SK-MEL-5 (cell line): ENCODE data around the gene MTSS2. TPM values are rescaled to one million over a fixed set of nuclear protein-coding genes. Genes with fewer than 3 reads are reported as not detected.

ENCODE experiments used
- total RNA-seq: library from RNA; depleted of rRNA; stranded (reverse); fragments of >200 nt; shearing (Covaris generic); gene quantifications from 2 replicates; pipeline ENCODE4 v1.2.3, GENCODE V29; 2014; rRNA removed

MTSS2 gene
- total RNA-seq, 1 experiment from 2014 or later: 1.7 TPM

Other genes starting within 250 kb of the MTSS2 start
- 13.7 and 18.5 TPM in 2 replicates for gene ST3GAL2, start 247.0 kb downstream of the MTSS2 start, total RNA-seq
- gene FCSK, start 231.5 kb downstream of the MTSS2 start, total RNA-seq: 8.4 and 10.5 TPM in 2 replicates
- gene COG4, start 162.5 kb downstream of the MTSS2 start, total RNA-seq: 41.2 and 46.2 TPM in 2 replicates
- 187 and 191 TPM in 2 replicates for gene SF3B3, start 162.2 kb downstream of the MTSS2 start, total RNA-seq
- 0.24 and 0.71 TPM in 2 replicates for gene IL34, start 39.5 kb downstream of the MTSS2 start, total RNA-seq
- gene VAC14, start 115.1 kb upstream of the MTSS2 start, total RNA-seq: 60.9 and 72.7 TPM in 2 replicates